ENCODE results near the gene PDE8A. TPM values are rescaled to one million over a fixed set of nuclear protein-coding genes. Genes with fewer than 3 reads are reported as not detected.
A peak's percentile ranks its signal among the peaks of the same experiment; 100 is the strongest.

The PDE8A gene
- total and polyA plus RNA-seq, 2 of the 13 experiments (the other 11 are each of a cell fraction or from before 2014, with no cell fraction given), result 26.3 to 48.5 TPM

- H3K79me2 ChIP-seq (ENCODE audit: insufficient read depth, low read length), result peaks cover 94% of the 10 kb centered on the region
- H3K4me1 ChIP-seq (ENCODE audit: insufficient read depth, low read length), result peaks cover 87% of the 10 kb centered on the region
- H3K27me3 ChIP-seq (ENCODE audit: control insufficient read depth in 1 of 2, insufficient read depth in 2 of 2, low read length in 2 of 2), result no peaks in the 10 kb centered on the region
- DNase-seq (ENCODE audit: low spot score), result no peak
- intact Hi-C loops (cut with micrococcal nuclease; ENCODE audit: unreplicated experiment), result no loop called here
- no peaks in the 10 kb centered on the region for H4K20me1 ChIP-seq (ENCODE audit: insufficient read depth, low read length)
- no peak overlapping the region for H2AFZ ChIP-seq (ENCODE audit: low read length)
- no peak overlapping the region; the same call in 1 of the 2 replicates for H3K9ac ChIP-seq (ENCODE audit: insufficient read depth, low read depth, low read length)
- WGBS (ENCODE audit: low lambda C conversion rate), result 76% methylated on average over 1 of the region's 1 CpG
- BruUV-seq (replicated peaks), result no TSS peak
- H3K9me3 ChIP-seq (ENCODE audit: low read length), result no peaks in the 10 kb centered on the region
- H3K4me2 ChIP-seq (ENCODE audit: low read depth, low read length), result no peak overlapping the region
- peak; percentile 8 for FAIRE-seq
- peak overlapping the region; percentile 68 for H3K27ac ChIP-seq (ENCODE audit: extremely low read length, insufficient read depth, low read length)
- no peak overlapping the region for H3K4me3 ChIP-seq (replicated peaks in 1 of 3; ENCODE audit: insufficient read depth in 1 of 3, low read depth in 2 of 3, low read length in 3 of 3)
- in situ Hi-C loops (cut with HindIII; ENCODE audit: extremely low pct_ligation_motif_present, low pct_unique_long_range_greater_than_20kb), result no loop called here
- no peaks in the 10 kb centered on the region for H3K36me3 ChIP-seq (replicated peaks in 1 of 2; ENCODE audit: control insufficient read depth in 1 of 2, insufficient read depth in 2 of 2, low read length in 2 of 2)
- ChIA-PET POLR2A (interaction anchor here (0.8 kb wide), 1 partner anchor 52 kb away, joined by 3 read pairs; no protein-coding TSS in a partner anchor), CTCF (ENCODE audit: low intra/inter-chr PET ratio, low total read pairs) (no interaction called here)
- no peak for ATAC-seq
- TF ChIP-seq KDM6A (CRISPR knock-in tag; IDR thresholded peaks at IDR 0.05; ENCODE audit: low read depth) (no peak), TRAFD1 (CRISPR knock-in tag; IDR thresholded peaks at IDR 0.05; ENCODE audit: borderline replicate concordance) (no peak), ZNF253 (CRISPR knock-in tag; IDR thresholded peaks at IDR 0.05; ENCODE audit: borderline replicate concordance) (no peak), SRSF4 (IDR thresholded peaks at IDR 0.05; ENCODE audit: low read depth, low read length, poor library complexity, severe bottlenecking) (no peak), NFE2 (CRISPR knock-in tag; IDR thresholded peaks at IDR 0.05) (no peak), GZF1 (CRISPR knock-in tag; IDR thresholded peaks at IDR 0.05) (no peak), MXI1 (IDR thresholded peaks at IDR 0.05; ENCODE audit: borderline replicate concordance, low read depth, low read length) (no peak), IRF1 (CRISPR knock-in tag; IDR thresholded peaks at IDR 0.05; ENCODE audit: low read depth) (no peak), SCMH1 (CRISPR knock-in tag; IDR thresholded peaks at IDR 0.05; ENCODE audit: borderline replicate concordance) (no peak), TAF1 (CRISPR knock-in tag; IDR thresholded peaks at IDR 0.05) (no peak)
- TF ChIP-seq, protein P1, sequence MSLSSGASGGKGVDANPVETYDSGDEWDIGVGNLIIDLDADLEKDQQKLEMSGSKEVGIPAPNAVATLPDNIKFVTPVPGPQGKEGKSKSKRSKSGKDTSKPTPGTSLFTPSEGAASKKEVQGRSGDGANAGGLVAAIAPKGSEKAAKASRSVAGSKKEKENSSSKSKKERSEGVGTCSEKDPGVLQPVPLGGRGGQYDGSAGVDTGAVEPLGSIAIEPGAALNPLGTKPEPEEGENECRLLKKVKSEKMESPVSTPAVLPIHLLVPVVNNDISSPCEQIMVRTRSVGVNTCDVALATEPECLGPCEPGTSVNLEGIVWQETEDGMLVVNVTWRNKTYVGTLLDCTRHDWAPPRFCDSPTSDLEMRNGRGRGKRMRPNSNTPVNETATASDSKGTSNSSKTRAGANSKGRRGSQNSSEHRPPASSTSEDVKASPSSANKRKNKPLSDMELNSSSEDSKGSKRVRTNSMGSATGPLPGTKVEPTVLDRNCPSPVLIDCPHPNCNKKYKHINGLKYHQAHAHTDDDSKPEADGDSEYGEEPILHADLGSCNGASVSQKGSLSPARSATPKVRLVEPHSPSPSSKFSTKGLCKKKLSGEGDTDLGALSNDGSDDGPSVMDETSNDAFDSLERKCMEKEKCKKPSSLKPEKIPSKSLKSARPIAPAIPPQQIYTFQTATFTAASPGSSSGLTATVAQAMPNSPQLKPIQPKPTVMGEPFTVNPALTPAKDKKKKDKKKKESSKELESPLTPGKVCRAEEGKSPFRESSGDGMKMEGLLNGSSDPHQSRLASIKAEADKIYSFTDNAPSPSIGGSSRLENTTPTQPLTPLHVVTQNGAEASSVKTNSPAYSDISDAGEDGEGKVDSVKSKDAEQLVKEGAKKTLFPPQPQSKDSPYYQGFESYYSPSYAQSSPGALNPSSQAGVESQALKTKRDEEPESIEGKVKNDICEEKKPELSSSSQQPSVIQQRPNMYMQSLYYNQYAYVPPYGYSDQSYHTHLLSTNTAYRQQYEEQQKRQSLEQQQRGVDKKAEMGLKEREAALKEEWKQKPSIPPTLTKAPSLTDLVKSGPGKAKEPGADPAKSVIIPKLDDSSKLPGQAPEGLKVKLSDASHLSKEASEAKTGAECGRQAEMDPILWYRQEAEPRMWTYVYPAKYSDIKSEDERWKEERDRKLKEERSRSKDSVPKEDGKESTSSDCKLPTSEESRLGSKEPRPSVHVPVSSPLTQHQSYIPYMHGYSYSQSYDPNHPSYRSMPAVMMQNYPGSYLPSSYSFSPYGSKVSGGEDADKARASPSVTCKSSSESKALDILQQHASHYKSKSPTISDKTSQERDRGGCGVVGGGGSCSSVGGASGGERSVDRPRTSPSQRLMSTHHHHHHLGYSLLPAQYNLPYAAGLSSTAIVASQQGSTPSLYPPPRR (CRISPR knock-in tag; IDR thresholded peaks at IDR 0.05; ENCODE audit: borderline replicate concordance), result no peak
- TF ChIP-seq, protein P2, sequence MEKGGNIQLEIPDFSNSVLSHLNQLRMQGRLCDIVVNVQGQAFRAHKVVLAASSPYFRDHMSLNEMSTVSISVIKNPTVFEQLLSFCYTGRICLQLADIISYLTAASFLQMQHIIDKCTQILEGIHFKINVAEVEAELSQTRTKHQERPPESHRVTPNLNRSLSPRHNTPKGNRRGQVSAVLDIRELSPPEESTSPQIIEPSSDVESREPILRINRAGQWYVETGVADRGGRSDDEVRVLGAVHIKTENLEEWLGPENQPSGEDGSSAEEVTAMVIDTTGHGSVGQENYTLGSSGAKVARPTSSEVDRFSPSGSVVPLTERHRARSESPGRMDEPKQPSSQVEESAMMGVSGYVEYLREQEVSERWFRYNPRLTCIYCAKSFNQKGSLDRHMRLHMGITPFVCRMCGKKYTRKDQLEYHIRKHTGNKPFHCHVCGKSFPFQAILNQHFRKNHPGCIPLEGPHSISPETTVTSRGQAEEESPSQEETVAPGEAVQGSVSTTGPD (CRISPR knock-in tag; IDR thresholded peaks at IDR 0.05), result no peak
These were observed 51.5 kb downstream of the PDE8A start for GRCh38 chr15:85033148-85033547.
